NCI-H748 treated with DMSO at 0.1 percent for 48 hours (cell line): Measurements from ENCODE around the gene SCG3.

Experiments used
- DNase-seq: peaks from one replicate; lab custom pipeline; 2025; lab: John Stamatoyannopoulos, UW

Gene SCG3

DNA sequence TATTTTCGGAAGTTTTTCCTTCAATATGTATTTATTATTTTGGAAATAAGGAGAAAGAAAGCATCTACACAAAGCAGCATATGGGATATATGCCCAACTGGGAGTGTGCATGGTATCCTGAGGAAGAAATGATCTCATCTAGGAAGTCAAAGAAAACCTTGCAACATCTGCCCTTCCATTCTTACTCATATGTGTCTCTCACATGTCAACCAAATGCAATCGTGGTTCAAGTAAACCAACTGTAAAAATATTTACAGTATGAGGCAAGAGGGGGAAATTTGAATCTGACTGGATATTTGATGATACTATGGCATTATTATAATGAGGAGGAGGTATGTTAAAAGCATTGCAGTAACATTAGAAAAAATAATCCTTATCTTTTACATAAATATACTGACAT is 3.2 kb upstream of the SCG3 start:
- no peak for DNase-seq

DNA sequence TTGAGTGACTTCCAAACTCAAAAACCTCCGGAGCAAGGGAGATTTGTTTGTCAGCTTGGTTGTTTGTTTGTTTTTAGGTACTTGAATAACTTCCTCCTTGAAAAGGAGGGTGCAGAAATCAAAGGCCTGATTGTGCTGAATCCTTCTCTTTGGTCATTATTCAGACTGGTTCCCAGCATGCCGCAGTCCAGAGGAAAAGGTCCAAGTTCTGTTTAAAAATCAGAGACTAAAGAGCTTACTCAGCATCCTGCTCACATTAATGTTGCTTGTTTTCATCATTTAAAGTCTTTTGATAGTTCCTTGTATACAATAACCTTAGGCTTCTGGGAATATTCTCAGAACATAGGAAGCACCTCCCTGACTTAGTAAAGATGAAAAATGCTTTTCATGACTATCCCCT is 982 bp upstream of the SCG3 start:
- no peak for DNase-seq

DNA sequence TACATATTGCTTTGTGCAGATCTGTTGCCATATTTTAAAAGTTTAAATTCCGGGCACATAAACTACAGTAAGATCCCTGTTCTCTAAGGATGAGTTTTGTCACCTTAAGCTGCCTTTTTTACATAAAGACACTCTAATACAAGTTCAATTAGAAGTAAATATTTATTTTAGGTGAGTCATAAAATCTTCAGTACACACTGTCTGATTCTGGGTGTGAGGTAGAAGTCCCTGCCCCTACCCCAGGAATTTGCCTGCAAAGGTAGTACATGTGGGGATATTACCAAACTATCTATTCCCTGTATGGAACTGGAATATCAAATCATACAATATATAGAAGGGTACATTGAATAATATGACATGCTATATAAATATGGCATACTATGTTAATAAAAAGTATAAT is 6.3 kb downstream of the SCG3 start:
- DNase-seq, result no peak

DNA sequence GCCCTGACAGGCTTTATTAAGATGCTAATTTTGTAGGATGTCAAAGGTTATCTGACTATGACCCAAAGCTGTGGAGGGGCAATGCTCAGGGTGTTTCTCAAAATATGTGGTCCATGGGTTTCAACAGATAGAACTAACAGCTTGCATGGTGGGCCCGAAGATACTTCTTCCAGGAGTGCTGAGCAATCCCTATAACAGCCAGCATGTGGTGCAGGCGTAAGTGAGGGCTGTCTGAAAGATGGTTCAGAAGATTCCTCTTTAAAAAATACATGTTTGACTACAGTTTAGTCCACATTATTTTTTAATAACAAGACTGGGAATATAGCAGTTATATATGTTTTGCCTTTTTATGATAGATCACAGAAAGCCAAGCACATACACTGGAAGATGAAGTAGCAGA is 7.6 kb downstream of the SCG3 start:
- no peak for DNase-seq

DNA sequence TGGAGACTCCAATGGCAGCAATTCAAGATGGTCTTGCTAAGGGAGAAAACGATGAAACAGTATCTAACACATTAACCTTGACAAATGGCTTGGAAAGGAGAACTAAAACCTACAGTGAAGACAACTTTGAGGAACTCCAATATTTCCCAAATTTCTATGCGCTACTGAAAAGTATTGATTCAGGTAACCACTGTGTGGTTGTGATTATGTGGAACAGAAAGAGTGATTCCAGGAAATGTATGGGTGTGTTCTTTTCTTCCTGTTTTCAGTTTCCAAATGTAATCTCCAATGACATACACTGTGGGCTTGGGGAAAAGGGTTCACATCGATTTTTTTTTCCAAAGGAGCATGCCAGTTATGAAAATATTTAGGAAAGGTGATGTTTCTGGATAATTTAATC is 10.9 kb downstream of the SCG3 start:
- DNase-seq, result no peak

DNA sequence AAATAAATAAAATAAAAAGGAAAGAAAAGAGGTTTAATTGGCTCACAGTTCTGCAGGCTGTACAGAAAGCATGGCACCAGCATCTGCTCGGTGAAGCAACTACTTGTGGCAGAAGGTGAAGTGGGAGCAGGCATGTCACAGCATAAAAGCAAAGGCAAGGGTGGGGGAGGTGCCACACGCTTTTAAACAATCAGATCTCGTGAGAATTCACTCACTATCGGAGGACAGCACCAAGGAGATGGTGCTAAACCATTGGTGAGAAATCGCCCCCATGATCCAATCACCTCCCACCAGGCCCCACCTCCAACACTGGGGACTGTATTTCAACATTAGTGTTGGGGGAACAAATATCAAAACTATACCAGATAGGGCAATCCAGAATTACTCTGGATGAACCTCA is 15.3 kb downstream of the SCG3 start:
- DNase-seq, result no peak

DNA sequence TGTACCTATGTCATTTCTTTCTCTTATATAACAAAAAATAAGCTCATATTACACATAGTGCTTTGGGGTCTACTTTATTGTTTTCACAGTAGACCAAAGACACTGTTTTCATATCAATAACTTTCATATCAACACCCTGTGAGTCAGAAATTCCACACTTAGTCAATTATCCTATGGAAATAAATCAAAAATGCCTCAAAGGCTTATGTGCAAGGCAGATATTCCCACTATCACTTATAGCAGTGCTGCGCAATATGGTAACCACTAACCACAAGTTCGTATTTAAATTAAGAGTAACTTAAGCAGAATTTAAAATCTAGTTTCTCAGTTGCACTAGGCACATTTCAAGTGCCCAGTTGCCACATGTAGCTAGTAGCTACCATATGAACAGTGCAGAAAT is 15.9 kb downstream of the SCG3 start:
- DNase-seq, result no peak

DNA sequence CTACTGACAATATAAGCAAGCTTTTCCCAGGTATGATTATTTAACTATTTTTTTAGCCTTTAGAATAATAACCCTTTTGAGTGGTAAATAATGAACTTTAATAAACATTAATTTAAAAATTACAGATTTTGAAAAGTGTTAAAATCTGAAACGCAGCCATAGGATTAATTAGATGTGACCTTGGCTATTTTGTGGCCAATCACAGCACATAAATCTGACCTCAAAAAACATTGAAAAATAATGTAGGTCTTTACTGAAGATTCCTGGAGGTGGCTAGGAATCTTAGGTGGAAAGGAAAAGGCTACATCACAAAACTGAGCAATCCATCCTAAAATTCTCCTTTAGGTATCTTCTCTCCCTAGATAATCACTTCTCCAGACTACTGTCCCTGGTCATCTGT is 18.1 kb downstream of the SCG3 start:
- no peak for DNase-seq

DNA sequence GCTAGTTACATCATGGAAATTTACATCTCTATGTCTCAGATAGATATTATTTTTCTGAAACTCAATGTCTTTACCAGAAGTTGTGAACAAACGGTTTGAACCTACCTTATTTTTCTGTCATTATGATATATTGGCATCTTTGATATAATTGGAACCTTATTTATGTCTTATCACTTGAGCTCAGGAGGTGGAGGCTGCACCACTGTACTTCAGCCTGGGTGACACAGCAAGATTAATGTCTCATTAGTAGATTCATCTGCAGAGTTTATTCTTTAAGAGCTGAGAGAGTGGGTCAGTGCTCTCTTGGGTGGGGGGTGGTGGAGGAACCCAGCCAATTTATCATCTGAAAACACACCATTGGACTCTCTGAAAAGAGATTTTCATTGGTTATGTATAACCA is 21.4 kb downstream of the SCG3 start:
- no peak for DNase-seq

DNA sequence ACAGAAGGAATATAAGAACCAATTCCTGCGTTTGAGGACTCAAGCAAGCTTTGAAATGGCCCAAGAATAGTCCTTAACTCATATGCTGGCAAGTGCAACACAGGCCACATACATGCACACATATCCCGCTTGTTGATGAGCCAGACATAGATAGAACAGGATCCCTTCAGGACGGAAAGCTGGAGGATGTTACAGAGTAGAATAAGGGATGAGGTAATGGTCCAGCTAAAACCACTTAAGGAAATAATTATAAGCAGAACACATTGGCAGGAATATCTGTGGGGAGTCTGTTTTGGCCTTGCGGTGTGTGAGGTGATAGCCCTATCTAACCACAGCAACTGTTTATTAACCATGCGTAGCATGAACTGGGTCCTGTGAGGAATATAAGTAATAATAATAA is 25.0 kb downstream of the SCG3 start:
- no peak for DNase-seq

DNA sequence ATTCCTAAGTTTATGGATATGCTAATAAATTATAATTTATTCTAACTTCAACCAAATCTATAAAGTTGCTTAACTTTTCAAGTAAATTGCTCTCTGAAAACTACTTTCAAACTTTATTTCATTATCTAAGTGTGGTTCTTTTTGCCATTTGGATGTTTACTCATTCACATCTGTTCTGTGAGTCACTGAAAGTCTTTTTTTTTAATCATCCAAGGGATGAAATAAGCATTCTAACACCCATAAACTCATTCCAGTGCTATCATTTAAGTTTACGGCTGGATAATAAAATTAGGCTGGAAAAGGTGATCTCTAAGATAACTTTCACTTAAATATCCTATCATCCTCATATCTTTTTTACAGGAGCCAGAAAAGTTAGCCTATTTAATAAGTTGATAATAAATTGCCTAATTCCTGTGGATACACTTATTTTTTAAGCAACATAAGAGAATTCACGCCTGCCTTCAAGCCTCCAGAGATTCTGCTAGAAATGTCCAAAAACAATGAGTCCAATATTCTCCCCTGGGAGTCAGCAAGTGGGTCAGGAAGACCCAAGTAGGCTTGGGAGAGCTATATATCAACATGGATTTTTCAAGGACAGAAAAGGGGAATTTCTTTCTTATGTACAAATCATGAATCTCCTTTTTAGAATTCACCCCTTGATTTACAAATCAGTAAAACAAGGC is 25.8 kb downstream of the SCG3 start:
- no peak for DNase-seq

DNA sequence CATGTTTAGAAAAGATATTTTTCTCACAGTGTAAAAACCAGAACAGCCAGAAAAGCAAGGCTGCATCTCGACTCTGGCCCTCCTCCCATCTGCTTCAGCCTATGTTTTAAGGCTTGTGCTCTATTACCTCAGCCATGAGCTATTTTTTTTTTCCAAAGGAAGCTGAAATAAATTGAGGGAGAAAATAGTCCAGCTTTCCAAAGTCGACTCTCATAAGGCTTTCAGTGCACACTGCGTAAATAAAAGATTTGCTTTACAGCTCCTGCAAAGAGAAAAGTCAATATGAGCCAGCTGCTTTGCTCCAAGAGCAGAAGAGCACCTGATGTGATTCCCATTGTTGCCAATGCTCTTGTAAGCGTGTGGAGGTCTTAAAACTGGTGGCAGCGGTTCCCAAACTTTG is 26.7 kb downstream of the SCG3 start:
- no peak for DNase-seq

DNA sequence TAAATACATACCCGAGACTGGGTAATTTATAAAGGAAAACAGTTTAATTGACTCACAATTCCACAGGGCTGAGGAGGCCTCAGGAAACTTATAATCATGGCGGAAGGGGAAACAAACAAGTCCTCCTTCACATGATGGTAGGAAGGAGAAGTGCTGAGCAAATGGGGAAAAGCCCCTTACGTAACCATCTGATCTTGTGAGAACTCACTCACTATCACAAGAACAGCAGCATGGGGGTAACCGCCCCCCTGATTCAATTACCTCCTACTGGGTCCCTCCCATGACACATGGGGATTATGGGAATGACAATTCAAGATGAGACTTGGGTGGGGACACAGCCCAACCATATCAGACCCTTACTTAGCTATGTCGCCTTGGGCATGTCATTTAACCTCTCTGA is 27.7 kb downstream of the SCG3 start:
- DNase-seq, result no peak

DNA sequence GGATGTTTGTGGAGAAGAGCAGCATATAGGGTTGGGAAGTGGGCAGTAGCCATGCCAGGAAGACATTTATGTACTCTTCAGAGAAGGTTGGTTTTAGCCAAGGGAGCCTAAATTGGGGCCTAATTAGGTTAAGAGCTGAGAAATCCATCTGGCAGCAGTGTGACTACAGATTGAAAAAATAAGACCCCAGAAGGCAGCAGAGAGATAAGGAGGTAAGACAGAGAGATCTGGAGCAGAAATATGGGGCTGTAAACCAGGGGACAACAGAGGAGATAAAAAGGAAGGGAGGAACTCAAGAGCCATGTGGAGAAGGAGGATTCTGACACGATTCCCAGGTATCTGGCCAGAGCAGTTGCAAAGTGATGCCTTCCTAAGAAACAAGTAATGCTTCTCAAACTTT is 32.9 kb downstream of the SCG3 start:
- no peak for DNase-seq

DNA sequence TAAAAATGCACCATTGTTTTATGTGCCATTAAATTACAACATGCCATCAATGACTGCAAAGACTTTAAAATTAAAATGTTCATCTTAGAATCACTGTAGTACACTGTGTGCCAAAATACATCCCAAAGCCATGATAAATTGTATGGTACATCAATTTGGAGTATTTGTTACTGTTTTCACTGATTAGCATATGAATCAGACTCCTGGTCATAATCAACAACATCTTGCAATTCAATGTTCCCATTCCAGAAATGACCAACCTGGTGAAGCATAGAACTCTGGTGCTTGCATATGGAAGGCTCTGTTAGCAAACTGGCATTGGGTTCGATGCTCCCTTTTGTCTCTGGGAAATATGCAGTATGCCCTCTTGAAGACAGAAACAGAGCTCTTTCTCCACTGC is 33.6 kb downstream of the SCG3 start:
- no peak for DNase-seq

DNA sequence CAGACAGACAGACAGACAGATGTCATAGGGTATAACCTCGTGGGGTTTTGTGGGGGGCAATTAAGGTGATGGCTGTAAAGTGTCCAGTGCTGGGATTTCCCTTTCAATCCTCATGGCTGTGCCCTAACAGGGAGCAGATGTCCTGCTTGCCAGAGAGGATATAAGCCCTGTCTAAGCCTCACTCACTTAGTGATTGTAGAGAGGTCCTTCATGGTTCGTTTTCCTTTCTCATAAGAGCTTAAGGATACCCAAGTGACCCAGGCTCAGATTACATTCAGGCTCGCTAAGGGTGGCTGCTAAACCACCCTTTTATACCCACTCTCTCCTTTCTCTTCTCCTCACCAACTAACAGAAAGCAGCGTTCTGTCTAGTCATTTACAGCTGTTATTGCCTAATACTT is 36.9 kb downstream of the SCG3 start:
- DNase-seq, result no peak

DNA sequence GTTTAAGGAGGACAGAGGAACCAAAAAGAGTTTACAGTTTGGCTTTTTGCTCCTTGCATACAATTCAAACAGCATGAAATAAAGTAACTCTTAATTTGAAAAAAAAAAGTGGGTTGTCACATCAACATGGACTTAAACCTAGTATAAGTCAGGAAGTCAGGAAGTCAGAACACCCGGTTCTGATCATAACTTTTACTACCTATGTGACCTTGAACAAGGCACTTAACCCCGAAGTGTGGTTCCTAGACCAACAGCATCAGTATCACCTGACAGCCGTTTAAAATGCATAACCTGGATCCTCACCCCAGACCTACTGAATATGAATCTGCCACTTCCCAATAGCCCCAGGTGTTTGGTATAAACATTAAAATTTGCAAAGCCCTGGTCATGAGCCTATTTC is 37.4 kb downstream of the SCG3 start:
- DNase-seq, result no peak

DNA sequence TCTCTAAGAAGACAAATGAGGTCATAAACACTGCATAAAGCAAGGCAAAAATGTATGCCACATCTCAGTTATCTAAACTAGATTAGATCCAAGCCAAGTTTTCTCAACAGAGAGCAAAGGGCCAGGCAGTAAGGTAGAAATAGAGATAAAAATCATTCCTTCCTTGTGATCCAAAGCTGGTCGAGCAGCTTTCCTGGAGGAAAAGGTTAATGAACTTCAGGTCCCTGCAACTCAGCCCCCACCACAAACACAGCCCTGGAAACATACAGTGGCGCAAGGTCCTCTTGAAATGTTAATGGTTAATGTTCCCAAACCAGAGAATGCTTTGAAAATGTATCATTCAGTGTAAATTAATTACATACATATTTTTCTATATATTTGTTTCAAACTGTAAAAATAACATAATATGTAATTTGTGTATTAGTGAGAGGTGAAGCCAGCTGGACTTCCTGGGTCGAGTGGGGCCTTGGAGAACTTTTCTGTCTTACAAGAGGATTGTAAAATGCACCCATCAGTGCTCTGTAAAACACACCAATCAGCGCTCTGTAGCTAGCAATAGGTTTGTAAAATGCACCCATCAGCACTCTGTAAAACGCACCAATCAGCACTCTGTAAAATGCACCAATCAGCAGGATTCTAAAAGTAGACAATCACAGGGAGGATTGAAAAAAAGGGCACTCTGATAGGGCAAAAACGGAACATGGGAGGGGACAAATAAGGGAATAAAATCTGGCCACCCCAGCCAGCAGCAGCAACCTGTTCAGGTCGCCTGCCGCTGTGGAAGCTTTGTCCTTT is 39.1 kb downstream of the SCG3 start:
- DNase-seq, result no peak

DNA sequence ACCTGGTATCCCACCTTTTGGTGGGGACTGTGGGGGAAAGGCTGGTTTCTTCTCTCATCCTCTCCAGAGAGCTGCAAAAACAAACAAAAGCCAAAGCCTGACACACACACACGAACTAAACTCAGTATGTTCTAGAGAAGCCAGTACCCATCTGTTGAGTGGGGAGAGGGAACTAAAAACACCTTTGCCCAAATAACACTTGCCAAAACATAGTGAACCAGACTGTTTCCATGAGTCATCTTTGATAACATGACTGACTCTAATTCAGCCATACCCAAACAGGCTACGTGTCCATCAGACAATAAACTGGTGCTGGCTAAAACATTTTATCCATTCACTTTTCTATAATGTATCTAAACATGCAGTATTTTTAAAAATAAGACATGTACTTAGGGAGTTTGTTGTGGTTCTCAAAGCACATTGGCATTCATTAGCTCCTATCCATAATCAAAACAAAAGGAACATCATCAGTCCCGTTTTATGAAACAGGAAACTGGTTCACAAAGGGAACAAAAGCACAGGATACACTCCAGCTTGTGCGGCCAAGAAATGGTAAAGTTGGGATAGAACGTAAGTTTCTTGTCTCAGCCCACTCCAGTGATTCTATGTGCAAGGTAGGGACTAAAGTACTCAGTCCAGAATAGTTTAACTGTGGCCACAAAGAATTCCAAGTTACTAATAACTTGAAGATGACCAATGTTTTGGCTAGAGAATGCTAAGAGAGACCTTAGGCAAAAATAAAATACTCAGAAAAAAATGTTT is 40.1 kb downstream of the SCG3 start:
- no peak for DNase-seq

DNA sequence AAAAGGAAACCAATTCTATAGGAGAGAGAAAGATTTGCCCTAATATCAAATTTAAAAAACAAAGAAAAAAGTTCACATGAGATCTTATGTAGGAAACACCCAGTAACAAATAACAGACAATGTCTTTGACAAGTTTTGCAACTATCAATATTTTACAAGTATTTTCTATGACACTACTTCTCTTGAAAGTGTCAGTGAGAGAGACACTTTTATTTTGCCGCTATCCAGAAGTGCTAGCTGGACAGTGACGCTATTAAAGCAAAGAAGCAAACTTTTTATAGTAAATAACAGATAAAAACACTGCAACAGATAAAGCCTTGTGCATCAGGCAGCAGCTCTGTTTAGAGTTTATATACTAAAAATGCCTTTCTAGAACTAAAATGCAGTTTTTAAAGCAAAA is 42.9 kb downstream of the SCG3 start:
- DNase-seq, result no peak

DNA sequence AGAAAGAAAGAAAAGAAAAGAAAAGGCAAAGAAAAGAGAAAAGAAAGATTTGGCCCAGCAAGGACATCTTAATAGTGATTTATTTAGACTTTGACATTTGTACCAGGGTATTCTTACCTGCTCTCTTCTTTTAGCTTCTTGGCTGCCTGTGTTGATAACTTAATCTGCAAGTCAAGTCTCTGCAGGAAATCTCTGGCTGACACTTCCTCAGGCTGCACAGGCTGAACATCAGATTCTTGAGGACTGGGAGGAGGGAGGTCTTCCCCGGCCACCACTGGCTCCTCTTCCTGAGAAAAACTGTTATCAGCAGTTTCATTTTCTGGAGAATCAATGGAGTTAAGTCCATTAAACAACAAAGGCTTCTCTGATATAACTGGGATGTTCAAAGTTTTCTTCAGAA is 43.4 kb downstream of the SCG3 start:
- no peak for DNase-seq

DNA sequence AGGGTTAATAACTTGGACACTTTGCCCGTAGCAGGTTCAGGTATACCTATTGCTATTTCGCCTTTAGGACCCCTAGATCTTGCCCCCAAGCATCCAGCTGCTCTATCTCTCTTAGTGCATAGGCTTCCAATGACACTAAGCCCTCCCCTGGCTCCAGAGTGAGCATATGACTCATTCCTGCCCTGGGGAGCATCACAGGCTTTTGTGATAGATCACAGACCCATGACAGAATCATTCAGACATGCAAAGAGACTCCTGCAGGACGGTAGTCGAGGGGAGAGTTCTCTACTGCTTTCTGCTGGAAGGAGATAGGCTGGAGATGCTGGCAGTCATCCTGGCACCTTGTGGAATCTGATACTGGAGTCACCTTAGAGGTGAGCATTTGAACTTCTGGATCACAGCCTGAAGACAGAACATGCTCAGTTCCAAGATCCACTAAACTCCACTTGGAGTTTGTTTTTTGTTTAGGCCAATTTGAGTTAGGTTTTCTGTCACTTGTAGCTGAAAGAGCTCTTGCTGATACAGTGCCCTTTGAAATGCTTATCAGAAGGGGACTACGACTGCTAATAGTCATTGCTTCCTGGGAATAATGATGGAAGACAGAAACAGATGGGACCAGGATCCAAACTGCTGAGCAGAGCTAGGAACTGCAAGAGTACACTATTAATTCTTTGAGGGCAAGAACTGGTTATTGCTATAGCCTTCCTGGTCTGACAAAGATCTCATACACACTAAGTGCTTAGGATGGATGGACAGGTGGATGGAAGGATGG is 45.2 kb downstream of the SCG3 start:
- DNase-seq, result no peak
